ENCODE measurements around the gene TVP23C.

TVP23C gene

GRCh38 chr17:15503731-15504130 lies 59.6 kb downstream of the TVP23C start:
- TF ChIP-seq CTCF (IDR thresholded peaks at IDR 0.05; ENCODE audit: low read depth, low read length): no peak
- no peak for DNase-seq (ENCODE audit: extremely low read depth, low read depth)

- DNase-seq (ENCODE audit: extremely low read depth, low read depth): peak; percentile 96
- peak; percentile 96 for TF ChIP-seq CTCF (IDR thresholded peaks at IDR 0.05; ENCODE audit: low read depth, low read length)
These were observed 60.7 kb downstream of the TVP23C start for GRCh38 chr17:15502369-15503112.

- no peak for TF ChIP-seq CTCF (IDR thresholded peaks at IDR 0.05; ENCODE audit: low read depth, low read length)
- DNase-seq (ENCODE audit: extremely low read depth, low read depth): no peak
These were observed 61.5 kb downstream of the TVP23C start for GRCh38 chr17:15501793-15502192.

GRCh38 chr17:15501282-15501681 lies 62.0 kb downstream of the TVP23C start:
- TF ChIP-seq CTCF (IDR thresholded peaks at IDR 0.05; ENCODE audit: low read depth, low read length): no peak
- DNase-seq (ENCODE audit: extremely low read depth, low read depth): no peak

- DNase-seq (ENCODE audit: extremely low read depth, low read depth): no peak
- no peak for TF ChIP-seq CTCF (IDR thresholded peaks at IDR 0.05; ENCODE audit: low read depth, low read length)
These were observed 65.2 kb downstream of the TVP23C start for GRCh38 chr17:15498107-15498506.

- no peak for DNase-seq (ENCODE audit: extremely low read depth, low read depth)
- no peak for TF ChIP-seq CTCF (IDR thresholded peaks at IDR 0.05; ENCODE audit: low read depth, low read length)
These were observed 66.3 kb downstream of the TVP23C start for GRCh38 chr17:15496735-15497670.

GRCh38 chr17:15494821-15495220 lies 68.5 kb downstream of the TVP23C start:
- no peak for DNase-seq (ENCODE audit: extremely low read depth, low read depth)
- no peak for TF ChIP-seq CTCF (IDR thresholded peaks at IDR 0.05; ENCODE audit: low read depth, low read length)
